ENCODE measurements around the gene GPR137.
"Not testable (repeated sequence)": the region's sequence is repeated elsewhere in the genome, so short reads cannot be mapped to it uniquely, and the experiment has no call there.

The GPR137 gene

DNA sequence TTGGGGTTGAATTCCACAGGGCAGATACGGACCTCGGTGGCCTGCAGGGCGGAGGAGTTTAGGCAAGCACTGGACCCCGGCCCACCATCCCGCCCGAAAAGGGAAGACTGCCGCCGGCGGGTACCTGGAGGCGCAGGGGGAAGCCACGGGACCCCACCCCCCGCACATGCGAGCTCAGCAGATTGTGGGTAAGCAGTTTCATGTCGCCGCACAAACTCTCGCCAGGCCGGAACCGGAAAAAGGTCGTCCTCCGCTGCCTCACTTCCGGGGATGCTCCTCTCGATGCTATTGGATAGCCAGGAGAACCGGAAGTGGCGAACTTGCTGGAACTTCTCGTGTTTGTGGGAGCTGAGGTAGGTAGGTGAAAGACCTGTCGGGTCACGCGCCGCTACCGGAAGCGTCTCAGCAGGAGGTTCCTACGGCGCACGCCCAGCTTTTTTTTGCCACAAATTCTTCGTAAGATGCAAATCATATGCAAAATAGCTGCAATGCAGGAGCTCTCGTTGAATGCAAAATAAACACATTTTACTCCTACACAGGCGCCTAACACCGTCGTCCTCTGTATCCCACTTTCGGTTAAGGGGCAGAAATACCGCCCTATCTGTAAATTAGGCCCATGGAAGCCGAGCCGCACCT is 31.8 kb downstream of the GPR137 start, which contains the start of gene TRMT112:
TRMT112 (minus strand) TSS at position 235 of the 636 bp plus-strand sequence; CDS start at position 202, 33 bp downstream.
- Histone ChIP-seq H3K36me3 (peaks cover 65% of the 10 kb centered on the region), H3K9ac (peak within 1 kb of the TSS; percentile 84), H3K27ac (peak within 1 kb of the TSS; percentile 95), H3K9me3 (no peaks in the 10 kb centered on the region), H3K4me3 (peak within 1 kb of the TSS; percentile 95), H4K20me1 (peaks cover 34% of the 10 kb centered on the region), H3K27me3 (no peaks in the 10 kb centered on the region), H3K4me1 (peaks cover 29% of the 10 kb centered on the region), H3K4me2 (peak within 1 kb of the TSS; percentile 97)
- no peak for TF ChIP-seq Cebpa-rat (IDR thresholded peaks at IDR 0.05)

DNA sequence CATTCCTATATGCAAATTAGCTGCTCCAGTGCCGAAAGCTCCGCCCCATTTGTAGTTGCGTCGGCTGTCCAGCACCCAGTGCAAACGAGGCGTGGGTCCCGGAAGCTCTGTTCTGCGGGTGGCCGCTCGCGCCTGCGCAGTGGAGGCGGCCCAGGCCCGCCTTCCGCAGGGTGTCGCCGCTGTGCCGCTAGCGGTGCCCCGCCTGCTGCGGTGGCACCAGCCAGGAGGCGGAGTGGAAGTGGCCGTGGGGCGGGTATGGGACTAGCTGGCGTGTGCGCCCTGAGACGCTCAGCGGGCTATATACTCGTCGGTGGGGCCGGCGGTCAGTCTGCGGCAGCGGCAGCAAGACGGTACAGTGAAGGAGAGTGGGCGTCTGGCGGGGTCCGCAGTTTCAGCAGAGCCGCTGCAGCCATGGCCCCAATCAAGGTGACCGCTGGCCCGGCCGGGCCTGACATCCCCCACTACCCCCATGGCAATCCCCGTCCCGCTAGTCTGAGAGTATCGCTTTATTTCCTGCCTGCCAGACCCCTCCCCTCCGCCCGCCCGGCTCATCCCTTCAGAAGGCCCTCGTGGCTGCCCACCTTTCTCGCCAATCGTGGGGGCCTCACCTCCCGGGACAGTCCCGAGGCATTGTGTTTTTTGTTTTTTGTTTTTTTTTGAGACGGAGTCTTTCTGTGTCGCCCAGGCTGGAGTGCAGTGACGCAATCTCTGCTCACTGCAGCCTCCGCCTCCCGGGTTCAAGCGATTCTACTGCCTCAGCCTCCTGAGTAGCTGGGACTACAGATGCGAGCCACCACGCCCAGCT is 32.5 kb downstream of the GPR137 start, which contains the start of gene PRDX5:
PRDX5 (plus strand) TSS at position 161 of the 805 bp plus-strand sequence; CDS start at position 256, 95 bp downstream.
- Histone ChIP-seq H3K9ac (peak within 1 kb of the TSS; percentile 84), H3K4me3 (peak within 1 kb of the TSS; percentile 95), H3K27me3 (no peaks in the 10 kb centered on the region), H3K9me3 (no peaks in the 10 kb centered on the region), H3K4me2 (peak within 1 kb of the TSS; percentile 97), H4K20me1 (peaks cover 27% of the 10 kb centered on the region; the same call in 1 of the 2 replicates), H3K4me1 (peaks cover 36% of the 10 kb centered on the region), H3K27ac (peak within 1 kb of the TSS; percentile 95), H3K36me3 (peaks cover 65% of the 10 kb centered on the region)
- TF ChIP-seq Cebpa-rat (IDR thresholded peaks at IDR 0.05): peak; percentile 75

DNA sequence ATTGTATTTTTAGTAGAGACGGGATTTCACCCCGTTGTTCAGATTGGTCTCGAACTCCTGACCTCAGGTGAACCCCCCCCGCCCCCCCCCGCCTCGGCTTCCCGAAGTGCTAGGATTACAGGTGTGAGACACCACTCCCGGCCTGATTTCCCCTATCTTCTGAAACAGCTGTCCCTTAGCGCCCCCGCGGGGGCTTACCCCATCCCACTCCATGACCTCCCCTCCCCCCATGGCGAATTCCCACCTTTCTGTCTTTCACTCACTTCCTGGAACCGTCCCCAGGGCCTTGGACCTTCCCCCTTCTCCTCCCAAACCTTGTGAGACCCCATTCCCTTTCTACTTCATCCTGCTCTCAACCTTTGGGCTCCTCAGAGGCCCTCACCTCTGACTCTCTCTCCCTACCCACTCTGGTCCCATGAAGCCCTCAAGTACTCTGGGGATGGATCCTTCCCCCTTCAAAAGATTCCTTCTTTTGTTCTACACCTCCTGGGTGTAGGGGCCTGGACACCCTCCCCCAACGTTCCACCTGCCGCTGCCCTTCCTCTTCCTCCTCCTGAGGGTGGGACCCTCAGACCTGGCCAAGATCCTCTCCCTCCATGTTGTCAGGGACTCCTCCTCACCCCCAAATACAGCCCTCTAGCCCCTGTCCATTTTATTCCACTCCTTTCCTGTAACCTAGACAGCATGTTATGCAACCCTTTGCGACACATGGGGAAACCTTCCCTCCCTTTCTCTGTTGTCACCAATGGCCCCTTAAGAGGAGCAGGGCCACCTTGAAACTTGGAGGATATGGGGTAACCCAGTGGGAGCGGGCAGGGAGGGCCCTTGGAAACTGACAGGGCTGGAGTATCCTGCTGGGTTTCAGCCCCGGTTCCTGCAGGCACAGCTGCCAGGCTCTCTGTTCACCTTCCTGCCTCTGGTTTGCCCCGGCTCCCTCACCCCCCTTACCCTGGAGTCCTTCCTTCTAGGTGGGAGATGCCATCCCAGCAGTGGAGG is 33.4 kb downstream of the GPR137 start:
- H3K27ac ChIP-seq: peak overlapping the region; percentile 95
- peak overlapping the region; percentile 84; the same call in 1 of the 2 replicates for H3K9ac ChIP-seq
- TF ChIP-seq Cebpa-rat (IDR thresholded peaks at IDR 0.05): 0 out of 2 replicates have a peak, but pooled peaks have one; percentile 21

DNA sequence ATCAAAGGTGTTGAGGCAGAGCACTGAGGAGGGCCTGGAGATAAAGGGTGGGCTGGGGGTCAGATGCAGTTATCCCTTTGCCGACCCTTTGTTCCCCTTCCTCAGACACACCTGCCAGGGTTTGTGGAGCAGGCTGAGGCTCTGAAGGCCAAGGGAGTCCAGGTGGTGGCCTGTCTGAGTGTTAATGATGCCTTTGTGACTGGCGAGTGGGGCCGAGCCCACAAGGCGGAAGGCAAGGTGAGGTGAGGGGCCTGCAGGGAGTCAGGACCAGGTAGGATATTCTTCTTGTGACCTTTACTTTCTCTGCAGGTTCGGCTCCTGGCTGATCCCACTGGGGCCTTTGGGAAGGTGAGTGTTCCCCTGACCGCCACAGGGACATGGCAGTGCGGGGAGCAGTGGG is 34.9 kb downstream of the GPR137 start:
- H3K4me2 ChIP-seq: no peak overlapping the region
- peaks cover 41% of the 10 kb centered on the region for H3K36me3 ChIP-seq
- no peak overlapping the region for H3K9ac ChIP-seq

More for the DNA sequence above, 33.4 kb downstream of the GPR137 start:
- Histone ChIP-seq H3K9me3 (no peaks in the 10 kb centered on the region), H3K4me1 (peaks cover 45% of the 10 kb centered on the region), H3K4me2 (peak overlapping the region; percentile 97), H3K36me3 (peaks cover 56% of the 10 kb centered on the region), H3K4me3 (peak overlapping the region; percentile 95), H3K27me3 (no peaks in the 10 kb centered on the region), H4K20me1 (peaks cover 18% of the 10 kb centered on the region; the same call in 1 of the 2 replicates)

DNA sequence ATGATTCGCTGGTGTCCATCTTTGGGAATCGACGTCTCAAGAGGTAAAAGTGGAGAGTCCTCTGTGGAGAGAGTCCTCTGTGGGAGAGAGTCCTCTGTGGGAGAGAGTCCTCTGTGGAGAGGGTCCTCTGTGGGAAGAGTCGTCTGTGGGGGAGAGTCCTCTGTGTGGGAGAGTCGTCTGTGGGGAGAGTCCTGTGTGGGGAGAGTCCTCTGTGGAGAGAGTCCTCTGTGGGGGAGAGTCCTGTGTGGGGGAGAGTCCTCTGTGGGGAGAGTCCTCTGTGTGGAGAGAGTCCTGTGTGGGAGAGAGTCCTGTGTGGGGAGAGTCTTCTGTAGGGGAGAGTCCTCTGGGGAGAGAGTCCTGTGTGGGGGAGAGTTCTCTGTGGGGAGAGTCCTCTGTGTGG is 35.4 kb downstream of the GPR137 start:
- Histone ChIP-seq H3K9me3 (no peaks in the 10 kb centered on the region), H3K4me1 (peaks cover 42% of the 10 kb centered on the region), H3K4me3 (no peak overlapping the region), H3K9ac (no peak overlapping the region), H3K36me3 (peaks cover 36% of the 10 kb centered on the region), H3K27me3 (no peaks in the 10 kb centered on the region), H3K27ac (no peak overlapping the region), H4K20me1 (peaks cover 9% of the 10 kb centered on the region; the same call in 1 of the 2 replicates), H3K4me2 (no peak overlapping the region)
- TF ChIP-seq Cebpa-rat (IDR thresholded peaks at IDR 0.05): no peak

More for the DNA sequence above, 34.9 kb downstream of the GPR137 start:
- Histone ChIP-seq H3K27ac (no peak overlapping the region), H3K4me1 (peaks cover 45% of the 10 kb centered on the region), H3K27me3 (no peaks in the 10 kb centered on the region), H3K9me3 (no peaks in the 10 kb centered on the region), H3K4me3 (no peak overlapping the region), H4K20me1 (peaks cover 11% of the 10 kb centered on the region; the same call in 1 of the 2 replicates)
- no peak for TF ChIP-seq Cebpa-rat (IDR thresholded peaks at IDR 0.05)

DNA sequence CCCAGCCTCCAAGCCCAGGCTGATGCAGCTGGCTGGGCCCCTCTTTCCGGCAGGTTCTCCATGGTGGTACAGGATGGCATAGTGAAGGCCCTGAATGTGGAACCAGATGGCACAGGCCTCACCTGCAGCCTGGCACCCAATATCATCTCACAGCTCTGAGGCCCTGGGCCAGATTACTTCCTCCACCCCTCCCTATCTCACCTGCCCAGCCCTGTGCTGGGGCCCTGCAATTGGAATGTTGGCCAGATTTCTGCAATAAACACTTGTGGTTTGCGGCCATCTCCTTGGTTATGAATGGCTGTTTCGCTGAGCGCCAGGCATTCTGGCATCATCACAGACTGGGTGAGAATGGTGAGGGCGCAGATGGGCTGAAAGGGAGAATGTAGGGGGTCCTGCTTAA is 35.9 kb downstream of the GPR137 start:
- no peaks in the 10 kb centered on the region for H3K27me3 ChIP-seq
- peaks cover 32% of the 10 kb centered on the region for H3K36me3 ChIP-seq
- no peak overlapping the region for H3K9ac ChIP-seq
- H3K4me3 ChIP-seq: no peak overlapping the region
- TF ChIP-seq Cebpa-rat (IDR thresholded peaks at IDR 0.05): no peak
- H4K20me1 ChIP-seq: peaks cover 4% of the 10 kb centered on the region; the same call in 1 of the 2 replicates
- H3K27ac ChIP-seq: no peak overlapping the region
- H3K9me3 ChIP-seq: no peaks in the 10 kb centered on the region
- H3K4me2 ChIP-seq: no peak overlapping the region
- H3K4me1 ChIP-seq: peaks cover 37% of the 10 kb centered on the region

DNA sequence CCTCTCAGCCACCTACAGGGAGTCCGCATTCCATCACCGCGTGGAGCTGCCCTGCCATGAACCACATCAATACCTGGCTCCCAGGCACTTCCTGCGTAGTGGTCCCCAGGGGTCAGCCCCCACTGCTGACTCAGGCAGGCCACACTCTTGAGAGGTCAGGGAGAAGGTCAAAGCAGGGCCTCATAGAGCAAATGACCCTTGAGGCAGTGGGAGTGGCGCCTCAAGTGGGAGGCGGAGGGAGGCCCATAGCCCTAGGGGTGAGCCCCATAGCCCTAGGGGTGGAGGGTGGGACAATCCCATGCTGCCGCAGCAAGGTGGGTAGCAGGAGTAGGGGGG is 37.2 kb downstream of the GPR137 start:
- no peaks in the 10 kb centered on the region for H3K9me3 ChIP-seq
- no peaks in the 10 kb centered on the region for H4K20me1 ChIP-seq
- no peak overlapping the region for H3K4me3 ChIP-seq
- 0 out of 2 replicates have a peak overlapping the region, but pooled peaks have one; percentile 9 for H3K27ac ChIP-seq
- peaks cover 32% of the 10 kb centered on the region for H3K36me3 ChIP-seq
- H3K27me3 ChIP-seq: no peaks in the 10 kb centered on the region
- no peak for TF ChIP-seq Cebpa-rat (IDR thresholded peaks at IDR 0.05)
- H3K4me1 ChIP-seq: peaks cover 35% of the 10 kb centered on the region
- H3K9ac ChIP-seq: 0 out of 2 replicates have a peak overlapping the region, but pooled peaks have one; percentile 22
- H3K4me2 ChIP-seq: peak overlapping the region; percentile 39

DNA sequence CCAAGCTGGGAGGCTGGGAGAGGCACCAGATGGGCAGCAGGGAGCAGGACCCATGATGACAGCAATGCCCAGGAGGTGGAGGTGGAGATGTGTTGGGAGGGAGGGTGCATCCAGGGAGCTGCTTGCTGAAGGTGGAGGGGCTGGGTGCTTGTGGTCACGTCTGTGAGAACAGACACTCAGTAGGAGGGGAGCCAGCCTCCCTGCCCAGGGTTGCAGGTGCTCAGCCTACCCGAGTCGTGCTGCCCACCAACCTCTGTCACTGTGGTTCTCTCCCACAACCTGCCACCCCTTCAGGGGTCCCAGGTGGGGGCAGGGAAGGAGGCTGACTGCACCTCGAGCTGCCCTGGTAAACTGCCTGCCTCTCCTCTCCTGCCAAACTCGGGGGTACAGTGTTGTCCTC is 37.7 kb downstream of the GPR137 start:
- Histone ChIP-seq H3K4me3 (no peak overlapping the region), H3K36me3 (peaks cover 32% of the 10 kb centered on the region), H4K20me1 (no peaks in the 10 kb centered on the region), H3K9me3 (no peaks in the 10 kb centered on the region), H3K27ac (peak overlapping the region; percentile 46; the same call in 1 of the 2 replicates), H3K4me1 (peaks cover 35% of the 10 kb centered on the region), H3K4me2 (peak overlapping the region; percentile 39), H3K9ac (0 out of 2 replicates have a peak overlapping the region, but pooled peaks have one; percentile 22), H3K27me3 (no peaks in the 10 kb centered on the region)
- TF ChIP-seq Cebpa-rat (IDR thresholded peaks at IDR 0.05): no peak

DNA sequence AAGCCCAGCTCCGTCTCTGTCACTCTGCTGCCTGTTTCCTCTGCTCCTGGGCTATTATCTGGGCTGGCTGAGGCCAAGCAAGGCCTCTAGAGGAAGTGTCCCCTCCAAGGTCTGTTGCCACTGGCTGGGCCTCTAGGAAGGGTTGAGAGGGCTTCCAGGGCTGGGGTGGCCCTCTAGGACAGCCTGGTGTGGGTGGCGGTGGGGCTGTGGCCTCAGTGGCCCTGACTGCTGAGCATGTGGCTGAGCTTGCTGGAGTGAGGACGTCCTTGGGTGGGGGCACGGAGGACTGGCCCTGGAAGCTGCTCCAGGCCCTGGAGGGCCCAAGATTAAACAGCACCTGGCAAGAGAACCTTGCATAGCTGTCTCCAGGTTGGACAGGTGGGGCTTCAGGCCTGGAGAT is 38.3 kb downstream of the GPR137 start:
- H3K27ac ChIP-seq, H3K9ac ChIP-seq, H3K9me3 ChIP-seq, H3K4me2 ChIP-seq, H3K27me3 ChIP-seq, H4K20me1 ChIP-seq, H3K4me3 ChIP-seq: not testable (repeated sequence)
- Histone ChIP-seq H3K4me1 (peaks cover 32% of the 10 kb centered on the region), H3K36me3 (peaks cover 32% of the 10 kb centered on the region)
